Adipocyte (in vitro differentiated cells): ENCODE results near the gene MAP4K3.

Experiments used
- DNase-seq: peaks from one replicate; pipeline ENCODE4 v3.0.0-alpha.2; 2015; ENCODE audit warnings: low read depth
- H3K27me3 ChIP-seq: replicated peaks from 2 replicates; pipeline ENCODE4 v1.7.0; 2013; ENCODE audit warnings: mild to moderate bottlenecking, low read length, moderate library complexity; ENCODE audit not compliant: control insufficient read depth, insufficient read depth
- H3K36me3 ChIP-seq: 2 replicates; pipeline ENCODE4 v1.7.0; 2013; ENCODE audit warnings: low read length, mild to moderate bottlenecking, moderate library complexity; ENCODE audit not compliant: control insufficient read depth, insufficient read depth, severe bottlenecking
- H3K4me1 ChIP-seq: 2 replicates; pipeline ENCODE4 v1.7.0; 2013; ENCODE audit warnings: mild to moderate bottlenecking, low read length, moderate library complexity; ENCODE audit not compliant: control insufficient read depth, insufficient read depth
- H3K4me3 ChIP-seq: 2 replicates; pipeline ENCODE4 v1.7.0; 2013; ENCODE audit warnings: mild to moderate bottlenecking, low read length, moderate library complexity
- H3K9ac ChIP-seq: 2 replicates; pipeline ENCODE4 v1.7.0; 2013; ENCODE audit warnings: mild to moderate bottlenecking, low read length, moderate library complexity
- H3K9me3 ChIP-seq: 2 replicates; pipeline ENCODE4 v1.7.0; 2013; ENCODE audit warnings: mild to moderate bottlenecking, low read length, moderate library complexity; ENCODE audit not compliant: control insufficient read depth

MAP4K3 gene

DNA sequence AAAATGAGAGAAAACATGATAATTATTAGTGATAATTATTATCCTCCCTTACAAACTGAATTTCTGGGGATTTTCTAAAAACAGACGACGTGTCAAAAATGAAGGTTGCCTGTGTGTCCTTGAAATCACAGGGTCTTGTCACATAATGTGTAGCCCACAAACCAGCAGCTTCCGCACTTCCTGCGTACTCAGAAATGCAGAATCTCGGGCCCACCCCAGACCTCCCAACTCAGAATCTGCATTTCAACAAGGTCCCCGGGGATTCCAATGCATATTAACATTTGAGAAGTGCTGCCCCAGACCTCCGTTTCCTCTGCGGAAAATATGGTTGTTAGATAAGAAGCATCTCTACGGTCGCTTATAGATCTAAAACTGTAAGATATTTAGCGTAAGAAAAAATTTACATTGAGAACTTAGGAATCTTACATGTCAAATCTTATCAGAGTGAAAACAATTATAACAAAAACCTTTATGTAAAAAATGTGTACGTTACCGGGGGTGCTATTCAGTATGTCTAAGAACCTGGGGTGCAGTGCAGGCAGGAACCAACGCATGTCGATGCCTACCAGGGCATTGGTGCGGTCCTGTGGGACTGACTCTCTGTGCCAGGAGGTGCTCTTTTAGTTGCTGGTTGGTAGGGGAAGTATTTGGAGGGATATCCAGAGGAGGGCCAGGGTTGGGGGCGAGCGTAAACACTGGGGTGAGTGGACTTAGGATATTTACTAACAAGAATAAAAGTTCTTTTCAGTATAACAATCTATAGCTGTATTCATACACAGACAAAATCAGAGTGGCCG is 208.5 kb downstream of the MAP4K3 start:
- H3K36me3 ChIP-seq: no peaks in the 10 kb centered on the region
- DNase-seq: no peak

GRCh38 chr2:39227628-39228412 is 209.3 kb downstream of the MAP4K3 start:
- Histone ChIP-seq H3K4me3 (peak overlapping the region; percentile 42), H3K9ac (peak overlapping the region; percentile 75), H3K4me1 (peaks cover 25% of the 10 kb centered on the region), H3K36me3 (no peaks in the 10 kb centered on the region), H3K9me3 (no peaks in the 10 kb centered on the region), H3K27me3 (no peaks in the 10 kb centered on the region)
- DNase-seq: peak; percentile 89

More for the DNA sequence above, 208.5 kb downstream of the MAP4K3 start:
- Histone ChIP-seq H3K4me3 (peak overlapping the region; percentile 42), H3K9me3 (no peaks in the 10 kb centered on the region), H3K4me1 (peaks cover 25% of the 10 kb centered on the region), H3K27me3 (no peaks in the 10 kb centered on the region), H3K9ac (peak overlapping the region; percentile 75)

- no peak for DNase-seq
- H3K27me3 ChIP-seq: no peaks in the 10 kb centered on the region
- H3K4me1 ChIP-seq: peaks cover 25% of the 10 kb centered on the region
Observed at GRCh38 chr2:39225567-39225966, 211.5 kb downstream of the MAP4K3 start.

GRCh38 chr2:39223909-39224308 is 213.2 kb downstream of the MAP4K3 start:
- Histone ChIP-seq H3K4me1 (peaks cover 12% of the 10 kb centered on the region), H3K27me3 (no peaks in the 10 kb centered on the region)
- no peak for DNase-seq

More at GRCh38 chr2:39225567-39225966, 211.5 kb downstream of the MAP4K3 start:
- no peak overlapping the region for H3K9ac ChIP-seq
- H3K36me3 ChIP-seq: no peaks in the 10 kb centered on the region
- no peak overlapping the region for H3K4me3 ChIP-seq
- H3K9me3 ChIP-seq: no peaks in the 10 kb centered on the region

GRCh38 chr2:39221459-39221858 is 215.6 kb downstream of the MAP4K3 start:
- H3K4me3 ChIP-seq: no peak overlapping the region
- H3K36me3 ChIP-seq: no peaks in the 10 kb centered on the region
- H3K4me1 ChIP-seq: no peaks in the 10 kb centered on the region
- no peak overlapping the region for H3K9ac ChIP-seq
- no peak for DNase-seq
- H3K27me3 ChIP-seq: no peaks in the 10 kb centered on the region
- no peaks in the 10 kb centered on the region for H3K9me3 ChIP-seq

More at GRCh38 chr2:39223909-39224308, 213.2 kb downstream of the MAP4K3 start:
- Histone ChIP-seq H3K36me3 (no peaks in the 10 kb centered on the region), H3K9me3 (no peaks in the 10 kb centered on the region), H3K4me3 (no peak overlapping the region), H3K9ac (no peak overlapping the region)

DNA sequence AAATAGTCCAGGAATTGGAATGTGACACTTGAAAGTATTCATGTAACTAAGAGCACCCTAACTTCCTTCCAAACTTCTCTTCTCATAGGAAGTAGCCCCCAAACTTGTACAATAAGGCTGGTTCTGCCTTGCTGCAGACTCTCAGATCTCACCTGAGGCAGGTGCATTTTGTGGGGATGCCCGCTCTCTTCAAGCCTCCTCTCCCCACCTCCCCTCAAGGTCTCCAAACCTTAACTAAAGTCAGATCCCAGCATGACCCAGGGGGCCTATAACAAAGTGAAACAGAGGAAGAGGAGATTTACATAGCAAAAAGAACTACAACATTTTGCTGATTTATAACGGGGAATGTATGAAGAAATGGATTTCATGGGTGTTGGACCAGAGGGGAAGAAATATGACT is 216.9 kb downstream of the MAP4K3 start:
- no peaks in the 10 kb centered on the region for H3K36me3 ChIP-seq
- no peak overlapping the region for H3K4me3 ChIP-seq
- H3K4me1 ChIP-seq: no peaks in the 10 kb centered on the region
- H3K9ac ChIP-seq: no peak overlapping the region
- H3K9me3 ChIP-seq: no peaks in the 10 kb centered on the region
- DNase-seq: no peak
- H3K27me3 ChIP-seq: no peaks in the 10 kb centered on the region

DNA sequence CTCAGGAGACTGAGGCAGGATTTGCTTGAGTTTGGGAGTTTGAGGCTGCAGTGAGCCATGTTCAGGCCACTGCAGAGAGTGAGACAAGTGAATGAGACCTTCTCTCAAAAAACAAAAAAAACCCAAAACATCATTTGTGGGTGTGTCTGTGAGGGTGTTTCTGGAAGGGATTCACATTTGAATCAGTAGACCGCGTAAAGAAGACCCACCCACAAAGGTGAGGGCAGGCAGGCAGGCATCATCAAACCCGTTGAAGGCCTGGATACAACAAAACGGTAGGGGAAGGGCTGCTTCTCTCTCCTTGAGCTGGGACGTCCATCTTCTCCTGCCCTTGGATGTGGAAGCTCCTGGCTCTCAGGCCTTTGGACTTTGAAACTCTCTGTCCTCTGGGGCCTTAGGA is 218.7 kb downstream of the MAP4K3 start:
- Histone ChIP-seq H3K27me3 (no peaks in the 10 kb centered on the region), H3K9ac (no peak overlapping the region), H3K4me3 (no peak overlapping the region), H3K4me1 (no peaks in the 10 kb centered on the region), H3K9me3 (no peaks in the 10 kb centered on the region), H3K36me3 (no peaks in the 10 kb centered on the region)
- no peak for DNase-seq

- H3K4me1 ChIP-seq: no peaks in the 10 kb centered on the region
- no peak overlapping the region for H3K4me3 ChIP-seq
- no peaks in the 10 kb centered on the region for H3K36me3 ChIP-seq
- no peaks in the 10 kb centered on the region for H3K9me3 ChIP-seq
- H3K9ac ChIP-seq: no peak overlapping the region
- DNase-seq: no peak
- H3K27me3 ChIP-seq: no peaks in the 10 kb centered on the region
Observed at GRCh38 chr2:39217192-39217550, 219.9 kb downstream of the MAP4K3 start.

DNA sequence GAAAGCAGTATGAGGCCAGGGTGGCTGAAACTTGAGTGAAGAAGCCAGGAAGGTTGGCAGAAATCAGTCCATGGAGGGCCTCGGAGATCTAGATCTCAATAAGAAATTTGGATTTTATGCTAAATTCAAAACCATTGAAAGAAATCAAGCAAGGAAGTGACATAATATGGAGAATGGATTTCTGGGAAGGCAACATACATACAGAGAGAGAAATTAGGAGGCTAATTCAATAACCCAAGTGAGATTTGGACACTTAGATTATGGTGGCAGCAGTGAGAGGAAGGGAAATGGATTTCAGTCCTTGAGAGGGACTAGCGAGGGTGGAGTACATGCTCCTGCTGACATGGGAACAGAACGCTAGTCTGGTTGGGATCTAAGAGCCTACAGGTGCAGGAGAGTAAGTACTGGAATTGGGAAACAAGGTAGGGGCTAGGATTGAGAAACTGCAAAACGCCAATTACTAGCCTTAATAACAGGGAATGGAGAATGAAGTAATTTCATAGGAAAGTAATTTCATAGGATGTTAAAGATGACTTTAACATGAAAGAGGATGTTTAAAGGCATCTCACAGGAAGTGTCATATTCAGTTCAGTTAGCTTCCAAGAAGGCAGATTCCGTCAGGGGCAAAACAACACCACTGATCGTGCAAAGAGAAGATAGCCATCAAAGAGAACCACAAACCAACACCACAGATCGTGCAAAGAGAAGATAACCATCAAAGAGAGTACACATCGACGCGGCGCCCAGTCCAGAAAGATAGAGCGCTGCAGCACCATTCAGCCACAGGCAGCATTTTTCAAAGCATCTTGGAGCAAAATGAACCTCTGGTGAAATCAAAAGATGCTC is 220.5 kb downstream of the MAP4K3 start:
- Histone ChIP-seq H3K9me3 (no peaks in the 10 kb centered on the region), H3K36me3 (no peaks in the 10 kb centered on the region), H3K9ac (no peak overlapping the region), H3K4me3 (no peak overlapping the region), H3K4me1 (no peaks in the 10 kb centered on the region), H3K27me3 (no peaks in the 10 kb centered on the region)
- DNase-seq: no peak

GRCh38 chr2:39215545-39215944 is 221.5 kb downstream of the MAP4K3 start:
- H3K9me3 ChIP-seq: no peaks in the 10 kb centered on the region
- no peak overlapping the region for H3K4me3 ChIP-seq
- H3K4me1 ChIP-seq: no peaks in the 10 kb centered on the region
- no peak for DNase-seq
- H3K36me3 ChIP-seq: no peaks in the 10 kb centered on the region
- H3K9ac ChIP-seq: no peak overlapping the region
- H3K27me3 ChIP-seq: no peaks in the 10 kb centered on the region

- DNase-seq: no peak
Observed at GRCh38 chr2:39213015-39213414, 224.1 kb downstream of the MAP4K3 start.

More at GRCh38 chr2:39213015-39213414, 224.1 kb downstream of the MAP4K3 start:
- H3K36me3 ChIP-seq: no peaks in the 10 kb centered on the region
- no peak overlapping the region for H3K4me3 ChIP-seq
- H3K9ac ChIP-seq: no peak overlapping the region
- H3K27me3 ChIP-seq: no peaks in the 10 kb centered on the region
- H3K9me3 ChIP-seq: no peaks in the 10 kb centered on the region
- no peaks in the 10 kb centered on the region for H3K4me1 ChIP-seq
